SU-DHL-6 (cell line): ENCODE measurements around the gene PLPP3.

Experiments used
- H2AFZ ChIP-seq: fragments of 200-600 bp; sonication (generic); 2 replicates; pipeline ENCODE4 v1.6.1; 2014; ENCODE audit warnings: low read depth, mild to moderate bottlenecking, moderate library complexity, mixed read lengths, antibody characterized with exemption, low read length; ENCODE audit not compliant: severe bottlenecking
- H3F3A ChIP-seq: fragments of 200-600 bp; shearing (Covaris generic); 2 replicates; pipeline ENCODE4 v1.6.0; 2016; ENCODE audit warnings: antibody characterized with exemption, mild to moderate bottlenecking; ENCODE audit not compliant: insufficient read depth
- H3K27ac ChIP-seq: fragments of 200-600 bp; sonication (generic); 2 replicates; pipeline ENCODE4 v1.5.1; 2016; ENCODE audit warnings: low read depth, mild to moderate bottlenecking, low read length, moderate library complexity, mixed read lengths
- H3K27me3 ChIP-seq: fragments of 200-600 bp; sonication (generic), shearing (Covaris generic); 2 replicates; pipeline ENCODE4 v1.6.0; 2014; ENCODE audit warnings: mild to moderate bottlenecking, low read length
- H3K36me3 ChIP-seq: fragments of 200-600 bp; sonication (generic); 2 replicates; pipeline ENCODE4 v1.6.1; 2014; ENCODE audit warnings: mild to moderate bottlenecking, low read length, mixed read lengths
- H3K4me2 ChIP-seq: fragments of 300-600, 200-600 bp; shearing (Covaris generic), sonication (generic); 2 replicates; pipeline ENCODE4 v1.6.0; 2014; ENCODE audit warnings: low read length, low read depth, mild to moderate bottlenecking; ENCODE audit not compliant: poor library complexity, severe bottlenecking
- H3K4me3 ChIP-seq: fragments of 200-600 bp; sonication (generic); 2 replicates; pipeline ENCODE4 v1.5.1; 2014; ENCODE audit warnings: antibody characterized with exemption, low read length, mild to moderate bottlenecking, mixed read lengths; ENCODE audit not compliant: insufficient read depth, poor library complexity, severe bottlenecking
- H3K79me2 ChIP-seq: fragments of 200-600 bp; sonication (generic); 2 replicates; pipeline ENCODE4 v1.6.1; 2014; ENCODE audit warnings: mild to moderate bottlenecking, low read length, moderate library complexity; ENCODE audit not compliant: insufficient read depth
- H3K9ac ChIP-seq: fragments of 200-600 bp; sonication (generic); 2 replicates; pipeline ENCODE4 v1.7.0; 2014; ENCODE audit warnings: mild to moderate bottlenecking, low read length
- H3K9me2 ChIP-seq: fragments of 200-600 bp; sonication (generic); replicated peaks from 2 replicates; pipeline ENCODE4 v1.6.1; 2014; ENCODE audit warnings: low read length; ENCODE audit not compliant: insufficient read depth
- H3K9me3 ChIP-seq: fragments of 200-600 bp; sonication (generic); 2 replicates; pipeline ENCODE4 v1.6.1; 2014; ENCODE audit warnings: low read length, mixed read lengths; ENCODE audit not compliant: insufficient read depth
- H4K20me1 ChIP-seq: fragments of 200-600 bp; sonication (generic); 2 replicates; pipeline ENCODE4 v1.6.1; 2014; ENCODE audit warnings: low read depth, mild to moderate bottlenecking, antibody characterized with exemption, low read length, moderate library complexity, mixed read lengths
- CTCF ChIP-seq: fragments of 200-600 bp; sonication (generic); IDR thresholded peaks from one replicate; pipeline ENCODE4 v1.5.1; 2017; ENCODE audit warnings: antibody characterized with exemption, mild to moderate bottlenecking, low read length, moderate library complexity; ENCODE audit not compliant: insufficient read depth, poor library complexity, severe bottlenecking
- EZH2phosphoT487 ChIP-seq: fragments of 200-600 bp; sonication (generic), shearing (Covaris generic); conservative IDR thresholded peaks from 2 replicates; pipeline ENCODE4 v1.6.1; 2018; ENCODE audit warnings: mild to moderate bottlenecking, antibody characterized with exemption, low read length, moderate library complexity, mixed read lengths

The PLPP3 gene

GRCh38 chr1:56478734-56479133 is 100.6 kb downstream of the PLPP3 start:
- H2AFZ ChIP-seq, result no peak overlapping the region
- no peak overlapping the region for H3K9ac ChIP-seq
- no peak overlapping the region for H3K27ac ChIP-seq
- H3K4me2 ChIP-seq, result no peak overlapping the region
- H3K79me2 ChIP-seq, result no peaks in the 10 kb centered on the region
- no peaks in the 10 kb centered on the region for H3K9me2 ChIP-seq
- H3K9me3 ChIP-seq, result no peaks in the 10 kb centered on the region
- no peak overlapping the region for H3K4me3 ChIP-seq
- TF ChIP-seq CTCF (no peak), EZH2phosphoT487 (no peak)
- no peaks in the 10 kb centered on the region for H3F3A ChIP-seq
- no peaks in the 10 kb centered on the region for H3K27me3 ChIP-seq
- no peaks in the 10 kb centered on the region for H4K20me1 ChIP-seq
- no peaks in the 10 kb centered on the region for H3K36me3 ChIP-seq

GRCh38 chr1:56477164-56478111 is 101.9 kb downstream of the PLPP3 start:
- Histone ChIP-seq H3K9me2 (no peaks in the 10 kb centered on the region), H4K20me1 (no peaks in the 10 kb centered on the region), H3K4me3 (no peak overlapping the region), H3K27ac (no peak overlapping the region), H3K4me2 (no peak overlapping the region), H3K36me3 (no peaks in the 10 kb centered on the region), H3K9ac (no peak overlapping the region), H3K27me3 (no peaks in the 10 kb centered on the region), H2AFZ (no peak overlapping the region), H3F3A (no peaks in the 10 kb centered on the region), H3K9me3 (no peaks in the 10 kb centered on the region), H3K79me2 (no peaks in the 10 kb centered on the region)
- TF ChIP-seq CTCF (no peak), EZH2phosphoT487 (no peak)

- Histone ChIP-seq H3K4me3 (no peak overlapping the region), H3K9ac (no peak overlapping the region), H3K4me2 (no peak overlapping the region), H3K9me3 (no peaks in the 10 kb centered on the region), H4K20me1 (no peaks in the 10 kb centered on the region), H3K27me3 (no peaks in the 10 kb centered on the region), H3K27ac (no peak overlapping the region), H3K36me3 (no peaks in the 10 kb centered on the region), H3F3A (no peaks in the 10 kb centered on the region), H2AFZ (no peak overlapping the region), H3K79me2 (no peaks in the 10 kb centered on the region), H3K9me2 (no peaks in the 10 kb centered on the region)
- TF ChIP-seq CTCF (no peak), EZH2phosphoT487 (no peak)
These were observed 105.6 kb downstream of the PLPP3 start for GRCh38 chr1:56473582-56474270.
